ENCODE data around the gene UGT1A1. TPM values are rescaled to one million over a fixed set of nuclear protein-coding genes. Genes with fewer than 3 reads are reported as not detected.

Gene UGT1A1
- total RNA-seq, 1 donor from 2014 or later: not detected

DNA sequence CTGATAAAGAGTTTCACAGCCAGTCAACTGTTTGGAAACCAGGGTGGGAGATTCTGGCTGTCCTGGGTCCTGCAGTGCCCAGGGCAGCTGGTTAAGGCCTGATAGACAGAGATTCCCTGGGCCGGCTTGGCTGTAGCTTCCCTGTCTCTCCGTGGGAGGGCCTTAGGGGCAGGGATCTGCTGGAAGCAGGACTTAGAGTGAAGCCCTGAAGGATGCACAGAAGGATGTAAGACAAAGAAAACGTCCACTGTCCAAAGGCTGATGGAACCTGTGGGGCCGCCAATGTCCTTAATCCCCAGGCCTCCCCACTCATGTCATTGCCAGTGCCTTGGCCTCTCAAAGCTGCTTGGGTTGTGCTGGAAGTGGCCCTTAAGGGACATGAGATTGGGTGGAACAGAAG lies 51.0 kb downstream of the UGT1A1 start:
- intact Hi-C loops (cut with DNase I): no loop called here
- DNase-seq (ENCODE audit: low spot score) (peak; percentile 22), ATAC-seq (no peak)

GRCh38 chr2:233811732-233812131 lies 51.7 kb downstream of the UGT1A1 start:
- no peak for ATAC-seq
- intact Hi-C loops (cut with DNase I): no loop called here
- DNase-seq (ENCODE audit: low spot score): peak; percentile 28

DNA sequence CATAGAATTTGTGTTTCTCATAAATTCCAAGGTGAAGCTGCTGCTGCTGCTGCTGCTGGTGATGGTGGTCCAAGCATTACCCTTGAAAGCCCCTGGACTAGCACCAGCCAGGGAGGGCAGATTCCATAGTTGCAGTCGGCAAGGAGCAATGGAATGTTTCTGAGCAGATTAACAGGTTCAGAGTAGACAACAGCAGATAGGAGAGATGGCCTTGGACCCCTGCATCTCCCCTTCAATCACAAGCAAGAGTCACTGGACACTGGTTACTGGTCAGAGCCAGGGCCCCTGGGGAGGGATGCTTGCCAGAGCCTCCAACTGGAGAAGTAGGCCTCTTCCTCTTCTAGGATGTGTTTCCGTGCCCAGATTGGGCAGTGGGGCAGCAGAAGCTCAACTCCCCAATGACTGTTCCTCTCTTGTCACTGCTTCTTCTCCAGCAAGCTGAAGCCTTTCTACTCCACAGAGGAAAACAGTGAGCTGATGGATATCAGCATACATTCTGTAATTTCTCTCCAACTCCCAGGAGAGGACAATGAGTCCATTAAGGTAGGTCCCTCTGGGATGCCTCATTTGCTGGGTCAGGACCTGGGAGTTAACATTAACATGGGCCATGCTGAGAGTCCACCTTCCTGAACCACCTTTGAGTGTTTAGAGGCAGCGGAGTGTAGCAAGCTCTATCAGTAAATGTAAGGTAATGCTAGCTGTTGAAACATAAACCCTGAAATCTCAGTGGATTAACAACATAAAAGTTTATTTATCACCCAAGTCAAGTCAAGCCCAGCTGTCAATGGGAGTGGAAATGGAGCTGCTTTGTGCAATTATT lies 53.4 kb downstream of the UGT1A1 start:
- intact Hi-C loops (cut with DNase I): no loop called here
- ATAC-seq: no peak
- peak; percentile 18 for DNase-seq (ENCODE audit: low spot score)

GRCh38 chr2:233814056-233814835 lies 54.2 kb downstream of the UGT1A1 start:
- ATAC-seq (no peak), DNase-seq (ENCODE audit: low spot score) (peak; percentile 26)
- intact Hi-C loops (cut with DNase I): no loop called here

DNA sequence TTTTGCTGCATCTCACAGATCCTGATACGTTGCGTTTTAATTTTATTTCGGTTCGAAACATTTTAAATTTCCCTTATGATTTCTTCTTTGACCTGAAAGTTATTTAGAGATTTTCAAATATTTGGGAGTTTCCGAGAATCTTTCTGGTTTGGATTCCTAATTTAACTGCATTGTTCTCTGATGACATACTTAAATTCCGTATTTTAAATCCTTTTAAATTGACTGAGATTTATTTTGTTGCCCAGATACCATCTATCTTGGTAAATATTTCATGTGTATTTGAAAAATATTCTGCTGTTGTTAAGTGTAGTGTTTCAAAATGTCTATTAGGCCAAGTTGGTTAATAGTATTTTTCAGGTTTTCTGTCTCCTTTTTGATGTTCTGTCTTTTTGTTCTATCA lies 55.8 kb downstream of the UGT1A1 start:
- no peak for DNase-seq (ENCODE audit: low spot score)
- intact Hi-C loops (cut with DNase I): no loop called here
- ATAC-seq: no peak

DNA sequence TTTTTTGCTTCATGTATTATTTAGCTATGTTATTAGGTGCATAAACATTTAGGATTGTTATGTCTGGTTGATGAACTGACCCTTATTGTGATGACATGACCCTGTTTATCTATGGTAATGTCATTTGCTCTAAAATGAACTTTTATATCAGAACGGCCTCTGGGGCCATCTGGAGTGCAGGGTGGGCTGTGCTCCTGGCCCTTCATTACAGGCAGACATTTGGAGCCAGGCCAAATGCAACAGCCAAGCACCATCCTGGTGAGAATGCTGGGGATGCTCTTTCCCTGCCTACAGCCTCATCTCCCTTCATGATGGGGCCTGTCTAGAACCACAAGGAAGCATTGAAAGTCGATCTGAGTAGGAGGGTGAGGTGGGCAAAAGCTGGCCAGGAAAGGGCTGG lies 56.3 kb downstream of the UGT1A1 start:
- intact Hi-C loops (cut with DNase I): no loop called here
- ATAC-seq (no peak), DNase-seq (ENCODE audit: low spot score) (peak; percentile 19)

DNA sequence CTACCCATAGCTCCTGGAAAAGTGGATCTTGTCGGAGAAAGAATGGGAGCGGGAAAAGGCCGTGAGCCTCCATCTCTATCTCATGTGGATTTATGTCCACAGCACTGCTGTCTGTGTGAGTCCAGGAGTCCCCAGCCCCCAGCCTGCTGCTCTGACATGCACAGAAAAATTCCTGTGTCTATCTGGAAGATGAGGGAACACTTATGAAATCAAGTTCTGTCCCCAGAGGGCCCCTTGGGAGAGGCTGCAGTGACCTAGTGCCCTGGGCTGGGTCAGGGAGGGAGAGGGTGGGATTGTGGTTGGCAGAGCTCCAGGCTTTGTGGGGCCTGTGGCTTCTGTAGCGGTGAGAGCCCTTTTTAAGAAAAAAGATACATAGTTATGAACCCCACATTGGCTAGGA lies 56.7 kb downstream of the UGT1A1 start:
- DNase-seq (ENCODE audit: low spot score): peak; percentile 41
- intact Hi-C loops (cut with DNase I): no loop called here

DNA sequence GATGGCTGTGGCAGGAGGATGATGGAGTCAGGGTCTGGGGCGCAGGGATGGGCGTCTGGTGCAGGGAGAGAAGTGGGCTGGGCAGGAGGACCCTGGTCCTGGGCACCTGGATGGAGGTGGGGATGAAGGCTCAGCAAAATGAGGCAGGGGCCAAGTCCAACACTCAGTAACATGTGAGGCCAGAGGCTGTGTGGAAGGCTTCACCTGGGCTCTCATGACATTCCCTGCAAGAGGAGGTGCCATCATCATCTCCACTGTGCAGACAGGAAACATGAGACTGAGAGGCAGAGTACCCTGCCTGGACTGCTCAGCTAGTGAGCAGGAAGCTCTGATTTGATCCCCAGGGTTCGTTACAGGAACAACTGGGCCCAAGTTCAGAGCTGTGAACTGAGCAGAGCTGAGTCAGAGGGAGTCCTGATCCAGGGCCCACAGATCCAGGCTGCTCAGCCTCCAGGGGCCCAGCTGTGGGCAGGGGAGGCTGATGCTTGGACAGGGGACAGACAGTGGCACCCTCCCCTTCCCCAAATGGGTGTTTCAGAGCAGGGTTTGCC lies 57.4 kb downstream of the UGT1A1 start:
- ATAC-seq: no peak
- peak; percentile 21 for DNase-seq (ENCODE audit: low spot score)
- intact Hi-C loops (cut with DNase I): no loop called here

More for the DNA sequence above, 56.7 kb downstream of the UGT1A1 start:
- ATAC-seq: no peak

GRCh38 chr2:233817995-233818638 lies 58.0 kb downstream of the UGT1A1 start:
- ATAC-seq: peak; percentile 25
- intact Hi-C loops (cut with DNase I): no loop called here
- DNase-seq (ENCODE audit: low spot score): peak; percentile 33

- ATAC-seq (no peak), DNase-seq (ENCODE audit: low spot score) (peak; percentile 47)
- intact Hi-C loops (cut with DNase I): no loop called here
Measured at GRCh38 chr2:233818639-233819621, 58.9 kb downstream of the UGT1A1 start.

GRCh38 chr2:233819884-233820773 lies 60.1 kb downstream of the UGT1A1 start:
- ATAC-seq (no peak), DNase-seq (ENCODE audit: low spot score) (peak; percentile 27)
- intact Hi-C loops (cut with DNase I): no loop called here

DNA sequence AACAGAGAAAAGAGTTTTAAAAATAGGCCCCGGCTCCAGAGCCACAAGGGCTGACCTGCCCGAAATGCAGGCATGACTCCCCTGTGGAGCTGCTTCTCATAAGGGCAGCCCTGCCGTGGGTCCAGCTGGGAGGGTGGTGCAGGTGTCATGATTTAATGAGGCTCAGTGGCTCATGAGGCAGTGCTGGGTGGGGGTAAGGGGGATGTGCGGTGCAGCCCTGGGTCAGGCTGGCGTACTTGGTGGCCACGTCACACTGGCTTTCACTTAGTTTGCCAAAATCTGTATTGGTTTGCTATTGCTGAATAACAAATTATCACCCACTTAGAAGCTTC lies 60.7 kb downstream of the UGT1A1 start:
- ATAC-seq (no peak), DNase-seq (ENCODE audit: low spot score) (no peak)
- intact Hi-C loops (cut with DNase I): no loop called here

DNA sequence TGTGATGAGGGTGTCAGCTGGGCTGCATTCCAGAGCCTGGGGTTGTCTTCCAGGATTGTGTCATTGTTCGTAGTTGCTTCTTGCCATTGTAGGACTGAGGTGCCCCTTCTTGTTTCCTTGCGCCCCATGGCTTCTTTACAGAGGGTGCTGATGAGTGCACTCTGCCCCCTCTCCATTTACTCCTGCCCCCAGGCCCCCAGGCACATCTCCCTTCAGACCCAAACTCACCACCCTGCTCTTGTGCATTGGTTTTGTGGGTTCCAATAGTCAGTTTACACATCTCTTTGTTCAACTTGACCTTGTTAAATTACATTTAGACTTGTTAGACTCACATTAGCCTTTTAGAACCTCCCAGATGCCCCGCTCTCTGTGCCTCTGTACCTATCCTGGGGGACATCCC lies 61.1 kb downstream of the UGT1A1 start:
- intact Hi-C loops (cut with DNase I): no loop called here
- no peak for ATAC-seq
- DNase-seq (ENCODE audit: low spot score): no peak

- intact Hi-C loops (cut with DNase I): no loop called here
- no peak for ATAC-seq
- DNase-seq (ENCODE audit: low spot score): no peak
Measured at GRCh38 chr2:233821709-233822100, 61.6 kb downstream of the UGT1A1 start.

DNA sequence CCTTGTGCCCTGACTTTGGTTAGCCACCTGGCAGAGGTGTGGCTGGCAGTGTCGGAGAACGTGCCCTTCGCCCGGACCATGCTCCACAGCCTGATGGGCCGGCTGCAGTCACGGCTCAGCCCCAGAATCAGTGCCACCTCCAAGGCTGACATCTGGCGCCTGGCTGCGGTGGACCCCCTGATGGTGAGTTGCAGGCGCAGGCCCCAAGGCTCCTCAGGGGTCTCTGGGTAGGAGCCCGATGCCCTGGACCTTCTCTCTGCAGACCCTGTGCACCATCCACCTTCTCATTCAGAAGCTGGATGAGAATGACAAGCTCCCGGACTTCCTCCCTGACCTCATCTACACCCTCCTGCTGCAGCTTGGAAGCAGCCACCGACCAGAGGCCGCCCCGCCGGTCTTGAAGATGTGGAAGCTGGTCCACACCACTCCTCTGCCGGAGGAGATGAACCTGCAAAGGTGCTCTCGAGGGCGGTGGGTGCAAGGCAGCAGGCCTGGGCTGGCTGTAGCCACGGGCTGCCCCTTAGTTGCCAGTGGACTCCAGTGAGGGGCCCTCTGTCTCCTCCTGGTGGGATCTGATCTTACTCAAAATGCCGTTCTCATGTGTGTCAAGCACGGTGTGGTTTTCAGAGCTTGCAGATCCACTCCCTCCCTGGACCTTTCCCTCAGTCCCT lies 62.2 kb downstream of the UGT1A1 start:
- intact Hi-C loops (cut with DNase I): no loop called here
- DNase-seq (ENCODE audit: low spot score): peak; percentile 40
- no peak for ATAC-seq
